HT-29 (cell line): ENCODE results near the gene ABCC8. TPM values are rescaled to one million over a fixed set of nuclear protein-coding genes. Genes with fewer than 3 reads are reported as not detected.
A peak's percentile ranks its signal among the peaks of the same experiment; 100 is the strongest.

ENCODE experiments used
- DNase-seq: peaks from one replicate; pipeline ENCODE4 v3.0.0-alpha.2; 2015; ENCODE audit warnings: low spot score
- total RNA-seq: library from RNA; depleted of rRNA; stranded (reverse); fragments of >200 nt; shearing (Covaris generic); gene quantifications from 2 replicates; pipeline ENCODE4 v1.2.3, GENCODE V29; 2014

Gene ABCC8
- total RNA-seq, 1 experiment from 2014 or later: 0.08 TPM

- DNase-seq: no peak
Observed at GRCh38 chr11:17506314-17506713, 29.7 kb upstream of the ABCC8 start.

GRCh38 chr11:17505146-17505545 is 28.5 kb upstream of the ABCC8 start:
- DNase-seq: no peak

- peak; percentile 89 for DNase-seq
Observed at GRCh38 chr11:17504330-17505107, 27.9 kb upstream of the ABCC8 start.

- DNase-seq: no peak
Observed at GRCh38 chr11:17502630-17503029, 26.0 kb upstream of the ABCC8 start.

- DNase-seq: no peak
Observed at GRCh38 chr11:17500673-17501072, 24.0 kb upstream of the ABCC8 start.

- DNase-seq: no peak
Observed at GRCh38 chr11:17498475-17498874, 21.8 kb upstream of the ABCC8 start.

GRCh38 chr11:17498058-17498457 is 21.4 kb upstream of the ABCC8 start:
- peak; percentile 61 for DNase-seq

- DNase-seq: no peak
Observed at GRCh38 chr11:17496406-17496805, 19.8 kb upstream of the ABCC8 start.

GRCh38 chr11:17494019-17494418 is 17.4 kb upstream of the ABCC8 start:
- DNase-seq: no peak

- no peak for DNase-seq
Observed at GRCh38 chr11:17490938-17491337, 14.3 kb upstream of the ABCC8 start.

GRCh38 chr11:17490232-17490631 is 13.6 kb upstream of the ABCC8 start:
- DNase-seq: no peak

GRCh38 chr11:17489751-17490150 is 13.1 kb upstream of the ABCC8 start:
- no peak for DNase-seq

- no peak for DNase-seq
Observed at GRCh38 chr11:17488563-17488962, 11.9 kb upstream of the ABCC8 start.

- no peak for DNase-seq
Observed at GRCh38 chr11:17486646-17487045, 10.0 kb upstream of the ABCC8 start.

GRCh38 chr11:17483505-17483904 is 6.9 kb upstream of the ABCC8 start:
- no peak for DNase-seq

GRCh38 chr11:17481905-17482304 is 5.3 kb upstream of the ABCC8 start:
- no peak for DNase-seq

- DNase-seq: peak; percentile 63
Observed at GRCh38 chr11:17479284-17480214, 2.9 kb upstream of the ABCC8 start.

GRCh38 chr11:17478070-17478469 is 1.4 kb upstream of the ABCC8 start:
- no peak for DNase-seq

GRCh38 chr11:17477361-17477760 is 716 bp upstream of the ABCC8 start:
- no peak for DNase-seq

- DNase-seq: no peak
Observed at GRCh38 chr11:17477084-17477333, 364 bp upstream of the ABCC8 start.

GRCh38 chr11:17475666-17476316 is 854 bp downstream of the ABCC8 start:
- DNase-seq: no peak

- peak; percentile 77 for DNase-seq
Observed at GRCh38 chr11:17473071-17473744, 3.4 kb downstream of the ABCC8 start.
